Epithelial cell of esophagus (primary cell): ENCODE data around the gene P2RX4.
"Not testable (repeated sequence)": the region's sequence is repeated elsewhere in the genome, so short reads cannot be mapped to it uniquely, and the experiment has no call there.

Experiments
- DNase-seq: peaks from one replicate; pipeline ENCODE4 v3.0.0; 2010; ENCODE audit warnings: low read depth
- H3K4me3 ChIP-seq: 2 replicates; pipeline ENCODE4 v1.5.1; 2011; ENCODE audit warnings: mild to moderate bottlenecking, low read length, control low read depth
- CTCF ChIP-seq: IDR thresholded peaks from 2 replicates; pipeline ENCODE4 v1.5.1; 2011; ENCODE audit warnings: low read depth, mild to moderate bottlenecking, low read length, control low read depth, inconsistent platforms; ENCODE audit not compliant: insufficient read depth; ENCODE audit errors: missing control alignments

P2RX4 gene

GRCh38 chr12:121202407-121203355 is 7.2 kb upstream of the P2RX4 start:
- TF ChIP-seq CTCF, result no peak
- H3K4me3 ChIP-seq, result no peak overlapping the region
- DNase-seq, result no peak

- no peak for TF ChIP-seq CTCF
- no peak for DNase-seq
- H3K4me3 ChIP-seq, result no peak overlapping the region
Observed at GRCh38 chr12:121203482-121203881, 6.4 kb upstream of the P2RX4 start.

- DNase-seq, result no peak
- H3K4me3 ChIP-seq, result no peak overlapping the region
- TF ChIP-seq CTCF, result no peak
Observed at GRCh38 chr12:121205491-121205890, 4.4 kb upstream of the P2RX4 start.

- not testable (repeated sequence) for H3K4me3 ChIP-seq, DNase-seq
Observed at GRCh38 chr12:121208571-121208970, 1.4 kb upstream of the P2RX4 start.

- TF ChIP-seq CTCF, result no peak
- DNase-seq, result no peak
- no peak overlapping the region for H3K4me3 ChIP-seq
Observed at GRCh38 chr12:121209221-121209620, 708 bp upstream of the P2RX4 start.

- TF ChIP-seq CTCF, result no peak
- H3K4me3 ChIP-seq, result no peak overlapping the region
- DNase-seq, result no peak
Observed at GRCh38 chr12:121212875-121213274, 2.9 kb downstream of the P2RX4 start.

GRCh38 chr12:121214166-121214777 is 4.3 kb downstream of the P2RX4 start:
- no peak for TF ChIP-seq CTCF
- no peak overlapping the region for H3K4me3 ChIP-seq
- DNase-seq, result peak; percentile 83
